B cell (primary cell): ENCODE measurements around the gene ETV6. TPM values are rescaled to one million over a fixed set of nuclear protein-coding genes. Genes with fewer than 3 reads are reported as not detected.

Source experiments
- ATAC-seq: fragments of 200-7000 bp; cut with Tn5 transposase; one replicate; pipeline ENCODE4 v1.10.0; 2021; ENCODE audit warnings: low read depth, mild to moderate bottlenecking, moderate number of reproducible peaks, moderate library complexity
- CTCF ChIA-PET: fragments of 350-600 bp; sonication (Branson Sonifier 250); formaldehyde crosslinking; loops from one replicate; lab custom pipeline; 2021; ENCODE audit warnings: antibody characterized with exemption, inconsistent platforms; lab: Charles Lee
- POLR2A ChIA-PET: fragments of 350-600 bp; sonication (Branson Sonifier 250); formaldehyde crosslinking; loops from one replicate; lab custom pipeline; 2021; ENCODE audit warnings: antibody characterized with exemption; lab: Charles Lee
- DNase-seq: peaks from one replicate; pipeline ENCODE4 v3.0.0; 2013
- H2AFZ ChIP-seq: 2 replicates; pipeline ENCODE4 v1.6.1; 2012; ENCODE audit warnings: mild to moderate bottlenecking, low read depth, low read length; ENCODE audit not compliant: insufficient read depth, poor library complexity, severe bottlenecking
- H3K27ac ChIP-seq, 2 donors: 1 replicate in 1 of 2; 2 replicates in 1 of 2; pipeline ENCODE4 v1.5.1; 2012 to 2013; ENCODE audit warnings: low read length in 2 of 2, mild to moderate bottlenecking in 2 of 2, moderate library complexity in 1 of 2
- H3K27me3 ChIP-seq, 4 experiments: fragments of 200-600 bp in 1 of 4; sonication (generic) in 1 of 4; replicated peaks in 1 of 4; 1 replicate in 2 of 4; 2 replicates in 2 of 4; pipeline versions ENCODE4 v1.6.1 to v1.7.0; 2013 to 2016; ENCODE audit warnings: low read length in 3 of 4, mild to moderate bottlenecking in 2 of 4, mixed read lengths in 1 of 4, moderate library complexity in 1 of 4; ENCODE audit not compliant: insufficient read depth in 4 of 4, control insufficient read depth in 3 of 4; ENCODE audit errors: control extremely low read depth in 1 of 4
- H3K36me3 ChIP-seq, 2 experiments: replicated peaks in 1 of 2; 1 replicate in 1 of 2; 2 replicates in 1 of 2; pipeline versions ENCODE4 v1.6.1 to v1.7.1; 2013; ENCODE audit warnings: low read length in 1 of 2; ENCODE audit not compliant: insufficient read depth in 2 of 2, control insufficient read depth in 1 of 2; ENCODE audit errors: control extremely low read depth in 1 of 2, extremely low read depth in 1 of 2
- H3K4me1 ChIP-seq, 2 donors: fragments of 200-600 bp in 1 of 2; sonication (generic) in 1 of 2; 1 replicate in 1 of 2; 2 replicates in 1 of 2; pipeline versions ENCODE4 v1.5.1 to v1.6.1; 2013 to 2017; ENCODE audit warnings: low read length in 2 of 2; ENCODE audit not compliant: control insufficient read depth in 2 of 2, insufficient read depth in 2 of 2
- H3K4me2 ChIP-seq: replicated peaks from 2 replicates; pipeline ENCODE3; 2012; ENCODE audit warnings: mild to moderate bottlenecking, low read depth, low read length; ENCODE audit not compliant: poor library complexity, severe bottlenecking
- H3K4me3 ChIP-seq, 5 experiments: fragments of 200-600 bp in 1 of 5; sonication (generic) in 1 of 5; 1 replicate in 3 of 5; 2 replicates in 2 of 5; pipeline versions ENCODE4 v1.5.1 to v1.7.0; 2011 to 2016; ENCODE audit warnings: low read length in 4 of 5, mild to moderate bottlenecking in 4 of 5, low read depth in 2 of 5, control low read depth in 1 of 5, moderate library complexity in 1 of 5; ENCODE audit not compliant: insufficient read depth in 1 of 5; ENCODE audit errors: control extremely low read depth in 1 of 5, extremely low read depth in 1 of 5
- H3K79me2 ChIP-seq: fragments of 200-600 bp; sonication (generic); one replicate; pipeline ENCODE4 v1.6.0; 2016; ENCODE audit warnings: low read length; ENCODE audit not compliant: control insufficient read depth, insufficient read depth
- H3K9ac ChIP-seq: fragments of 200-600 bp; sonication (generic); 2 replicates; pipeline ENCODE4 v1.6.1; 2017; ENCODE audit warnings: mild to moderate bottlenecking, low read length, moderate library complexity
- H3K9me3 ChIP-seq, 3 donors: one replicate each; pipeline versions ENCODE4 v1.6.1 to v1.7.1; 2013; ENCODE audit warnings: low read length in 2 of 3; ENCODE audit not compliant: control insufficient read depth in 2 of 3, insufficient read depth in 1 of 3; ENCODE audit errors: control extremely low read depth in 1 of 3
- H4K20me1 ChIP-seq: 2 replicates; pipeline ENCODE4 v1.6.0; 2012; ENCODE audit warnings: mild to moderate bottlenecking, low read length; ENCODE audit not compliant: insufficient read depth, control insufficient read depth, poor library complexity, severe bottlenecking
- H3K27ac Mint-ChIP-seq: one replicate; pipeline ENCODE4 v1.8.0; 2021; ENCODE audit warnings: mixed read lengths
- H3K27me3 Mint-ChIP-seq: one replicate; pipeline ENCODE4 v1.8.0; 2021; ENCODE audit warnings: mixed read lengths
- H3K4me1 Mint-ChIP-seq: one replicate; pipeline ENCODE4 v1.8.0; 2021; ENCODE audit warnings: mixed read lengths
- H3K4me3 Mint-ChIP-seq: one replicate; pipeline ENCODE4 v1.8.0; 2021; ENCODE audit warnings: mixed read lengths
- H3K9me3 Mint-ChIP-seq: one replicate; pipeline ENCODE4 v1.8.0; 2022; ENCODE audit warnings: mixed read lengths; ENCODE audit not compliant: insufficient read depth
- CTCF ChIP-seq: fragments of 200-600 bp; IDR thresholded peaks from one replicate; pipeline ENCODE4 v1.8.0; 2022; ENCODE audit warnings: antibody characterized with exemption, mild to moderate bottlenecking
- EZH2 ChIP-seq: IDR thresholded peaks from 2 replicates; pipeline ENCODE4 v1.6.1; 2012; ENCODE audit warnings: borderline replicate concordance, low read depth, mild to moderate bottlenecking, moderate library complexity, low read length; ENCODE audit not compliant: insufficient read depth, poor library complexity, severe bottlenecking
- WGBS: methylation state at CpG from one replicate; pipeline ENCODE4 v1.1.5; 2013; ENCODE audit warnings: missing lambda C conversion rate; ENCODE audit not compliant: insufficient coverage; 5-methylcytosine and 5-hydroxymethylcytosine counted together
- intact Hi-C: fragments of 100-400 bp; cut with micrococcal nuclease; formaldehyde crosslinking; loops from one replicate; pipeline ENCODE4 v1.10.0; 2022
- polyA plus RNA-seq: library from polyadenylated mRNA; depleted of rRNA; stranded (reverse); fragments of >200 nt; gene quantifications from 2 replicates; pipeline ENCODE4 v1.2.3, GENCODE V29; 2012
- total RNA-seq, 2 donors: library from RNA; stranded (reverse); fragments of 120-200 nt in 1 of 2; gene quantifications; 1 replicate in 1 of 2; 2 replicates in 1 of 2; pipeline versions ENCODE4 v1.2.3 to v1.2.4, GENCODE V29; 2013 to 2022

ETV6 gene
- total and polyA plus RNA-seq, 2 donors (not counting 1 experiment from before 2014, with no cell fraction given), result 17.4 to 123 TPM

GRCh38 chr12:11868027-11868426 is 218.6 kb downstream of the ETV6 start:
- Mint-ChIP-seq H3K9me3 (peaks cover 5% of the 10 kb centered on the region), H3K27ac (no peak overlapping the region), H3K27me3 (no peaks in the 10 kb centered on the region), H3K4me3 (no peak overlapping the region), H3K4me1 (no peaks in the 10 kb centered on the region)
- ChIA-PET CTCF (interaction anchor here (1.0 kb wide), 1 partner anchor 12 kb away, joined by 4 read pairs; no protein-coding TSS in a partner anchor), POLR2A (no interaction called here)
- Histone ChIP-seq H4K20me1 (peaks cover 1% of the 10 kb centered on the region), H3K27me3 (no peaks in the 10 kb centered on the region), H3K9me3 (peaks cover 0 to 10% (median 5%) of the 10 kb centered on the region in 3 donors), H3K4me2 (no peak overlapping the region), H3K27ac (no peak overlapping the region), H3K4me1 (no peaks in the 10 kb centered on the region), H3K9ac (no peak overlapping the region), H3K79me2 (peaks cover 26% of the 10 kb centered on the region), H3K36me3 (peaks cover 19 to 65% of the 10 kb centered on the region in 2 experiments), H3K4me3 (no peak overlapping the region), H2AFZ (no peak overlapping the region)
- no CpG with 5 or more reads among the region's 1 CpG for WGBS
- intact Hi-C loops, result no loop called here
- no peak for TF ChIP-seq CTCF
- DNase-seq, result no peak
- ATAC-seq, result no peak

GRCh38 chr12:11869406-11869805 is 219.9 kb downstream of the ETV6 start:
- intact Hi-C loops, result no loop called here
- TF ChIP-seq EZH2, result no peak
- TF ChIP-seq CTCF, result no peak
- H3K36me3 ChIP-seq, result peaks cover 16 to 60% of the 10 kb centered on the region in 2 experiments
- no peak for DNase-seq
- H3K9me3 ChIP-seq, result peaks cover 0 to 10% (median 5%) of the 10 kb centered on the region in 3 donors
- no peak overlapping the region for H2AFZ ChIP-seq
- peaks cover 24% of the 10 kb centered on the region for H3K79me2 ChIP-seq
- no peaks in the 10 kb centered on the region for H3K27me3 ChIP-seq
- no peak overlapping the region for H3K27ac Mint-ChIP-seq
- ChIA-PET CTCF (interaction anchor here (1.5 kb wide), 1 partner anchor 12 kb away, joined by 5 read pairs; no protein-coding TSS in a partner anchor), POLR2A (no interaction called here)
- no peak overlapping the region for H3K9ac ChIP-seq
- peaks cover 12% of the 10 kb centered on the region for H4K20me1 ChIP-seq
- no peak for ATAC-seq
- no peak overlapping the region for H3K4me3 Mint-ChIP-seq
- H3K27ac ChIP-seq, result no peak overlapping the region
- no peak overlapping the region for H3K4me3 ChIP-seq
- H3K27me3 Mint-ChIP-seq, result no peaks in the 10 kb centered on the region
- H3K9me3 Mint-ChIP-seq, result peaks cover 5% of the 10 kb centered on the region
- H3K4me2 ChIP-seq, result no peak overlapping the region
- H3K4me1 ChIP-seq, result no peaks in the 10 kb centered on the region
- WGBS, result 96% methylated on average over 17 of the region's 18 CpGs
- no peaks in the 10 kb centered on the region for H3K4me1 Mint-ChIP-seq
